Large intestine (tissue), 1 donor: ENCODE results near the gene LPCAT4. TPM values are rescaled to one million over a fixed set of nuclear protein-coding genes. Genes with fewer than 3 reads are reported as not detected.

Experiments
- polyA plus RNA-seq: library from polyadenylated mRNA; unstranded; fragments of 120-200 nt; gene quantifications from one replicate; pipeline ENCODE4 v1.2.1, GENCODE V29; 2013

LPCAT4 gene
- polyA plus RNA-seq, 1 donor: 56.2 TPM

Other genes starting within 250 kb of the LPCAT4 start
- 59.4 TPM for gene KATNBL1, start 157.1 kb downstream of the LPCAT4 start, polyA plus RNA-seq
- gene EMC4, start 142.2 kb downstream of the LPCAT4 start, polyA plus RNA-seq: 85.2 TPM
- 25.6 TPM for gene SLC12A6, start 29.4 kb downstream of the LPCAT4 start, polyA plus RNA-seq
- 161 TPM for gene NOP10, start 24.1 kb downstream of the LPCAT4 start, polyA plus RNA-seq
- 0.09 TPM for gene NUTM1, start 23.9 kb downstream of the LPCAT4 start, polyA plus RNA-seq
- 106 TPM for gene GOLGA8A, start 70.6 kb upstream of the LPCAT4 start, polyA plus RNA-seq
- gene GOLGA8B, start 216.5 kb upstream of the LPCAT4 start, polyA plus RNA-seq: 126 TPM